ELR (cell line): ENCODE results near the gene RRAS.
A peak's percentile ranks its signal among the peaks of the same experiment; 100 is the strongest.

Source experiments
- DNase-seq: peaks from one replicate; pipeline ENCODE4 v3.0.0-alpha.2; 2015; ENCODE audit warnings: low read depth

Gene RRAS

GRCh38 chr19:49594993-49595818, 44.7 kb downstream of the RRAS start:
- DNase-seq, result no peak

- DNase-seq, result no peak
Measured at GRCh38 chr19:49594157-49594992, 45.6 kb downstream of the RRAS start.

GRCh38 chr19:49593233-49594113, 46.5 kb downstream of the RRAS start:
- DNase-seq, result peak; percentile 94

- peak; percentile 52 for DNase-seq
Measured at GRCh38 chr19:49592486-49593232, 47.3 kb downstream of the RRAS start.

GRCh38 chr19:49591731-49592485, 48.0 kb downstream of the RRAS start:
- DNase-seq, result peak; percentile 63

- peak; percentile 83 for DNase-seq
Measured at GRCh38 chr19:49590971-49591730, 48.8 kb downstream of the RRAS start, which contains the start of gene PRR12. TSS of gene PRR12 (plus strand) at chr19:49591182. CDS start at chr19:49591655, 473 bp downstream.

GRCh38 chr19:49590071-49590970, 49.6 kb downstream of the RRAS start:
- peak; percentile 98 for DNase-seq

GRCh38 chr19:49589502-49589905, 50.4 kb downstream of the RRAS start:
- DNase-seq, result no peak

- no peak for DNase-seq
Measured at GRCh38 chr19:49588365-49589122, 51.4 kb downstream of the RRAS start.

- DNase-seq, result no peak
Measured at GRCh38 chr19:49587227-49587626, 52.7 kb downstream of the RRAS start.
